Tibial nerve (tissue), 4 donors: ENCODE data around the gene RBM17. TPM values are rescaled to one million over a fixed set of nuclear protein-coding genes. Genes with fewer than 3 reads are reported as not detected.
"Not testable (repeated sequence)": the region's sequence is repeated elsewhere in the genome, so short reads cannot be mapped to it uniquely, and the experiment has no call there.

Experiments
- DNase-seq, 2 donors: peaks; one replicate each; pipeline ENCODE4 v3.0.0-alpha.2; 2019; ENCODE audit warnings: low spot score in 2 of 2
- H3K27ac ChIP-seq, 4 donors: fragments of 200-600 bp; sonication (generic) in 3 of 4; one replicate each; pipeline ENCODE4 v1.5.1; 2017 to 2019; ENCODE audit warnings: mild to moderate bottlenecking in 1 of 4
- H3K27me3 ChIP-seq, 2 donors: fragments of 200-600 bp; sonication (generic) in 1 of 2; one replicate each; pipeline versions ENCODE4 v1.5.1 to v1.6.0; 2017 to 2019
- H3K36me3 ChIP-seq, 3 donors: fragments of 200-600 bp; sonication (generic); one replicate each; pipeline ENCODE4 v1.5.1; 2018 to 2019
- H3K4me1 ChIP-seq, 4 donors: fragments of 200-600 bp; sonication (generic) in 3 of 4; one replicate each; pipeline ENCODE4 v1.5.1; 2017 to 2019
- H3K4me3 ChIP-seq, 4 donors: fragments of 200-600 bp; sonication (generic) in 3 of 4; one replicate each; pipeline ENCODE4 v1.5.1; 2017 to 2019; ENCODE audit warnings: mild to moderate bottlenecking in 1 of 4, moderate library complexity in 1 of 4
- H3K9me3 ChIP-seq, 4 donors: fragments of 200-600 bp; sonication (generic) in 3 of 4; one replicate each; pipeline ENCODE4 v1.5.1; 2017 to 2019
- CTCF ChIP-seq, 5 experiments: fragments of 200-600 bp in 3 of 5; fragments of 450-650 bp in 2 of 5; sonication (generic) in 3 of 5; IDR thresholded peaks; one replicate each; pipeline ENCODE4 v1.5.1; 2016 to 2019; ENCODE audit warnings: antibody characterized with exemption in 5 of 5, mild to moderate bottlenecking in 3 of 5, moderate library complexity in 2 of 5
- EP300 ChIP-seq, 2 donors: sonication (generic); formaldehyde crosslinking; IDR thresholded peaks; one replicate each; pipeline ENCODE4 v1.6.1; 2017; ENCODE audit warnings: antibody characterized with exemption in 2 of 2, mild to moderate bottlenecking in 1 of 2
- POLR2A ChIP-seq, 2 donors: fragments of 450-650 bp; IDR thresholded peaks; one replicate each; pipeline ENCODE4 v1.6.1; 2017; ENCODE audit warnings: antibody characterized with exemption in 2 of 2, mild to moderate bottlenecking in 2 of 2, moderate library complexity in 2 of 2
- WGBS, 2 donors: methylation state at CpG; one replicate each; pipeline ENCODE4 v1.1.5; 2018; 5-methylcytosine and 5-hydroxymethylcytosine counted together
- small RNA-seq: library from RNA; depleted of rRNA; stranded (forward); fragments of <200 nt; gene quantifications from one replicate; pipeline ENCODE3, GENCODE V24; 2016
- total RNA-seq, 4 donors: library from RNA; depleted of rRNA; stranded (reverse); fragments of >200 nt; gene quantifications; one replicate each; pipeline ENCODE4 v1.1.0, GENCODE V29; 2016

Gene RBM17
- total RNA-seq, 4 donors from 2014 or later, result 70.6 to 109 (median 94.3) TPM

- Histone ChIP-seq H3K4me3 (peak overlapping the region; percentile 61 to 87 (median 82)), H3K4me1 (peaks cover 0 to 66% (median 15%) of the 10 kb centered on the region in 4 donors), H3K27me3 (no peaks in the 10 kb centered on the region), H3K9me3 (no peaks in the 10 kb centered on the region), H3K27ac (peak overlapping the region; percentile 90 to 97 (median 94)), H3K36me3 (peaks cover 0 to 16% (median 0%) of the 10 kb centered on the region in 3 donors)
- WGBS, 2 donors, result 20 to 26% methylated on average over 16 of the region's 16 CpGs
- TF ChIP-seq CTCF (IDR thresholded peaks at IDR 0.05) (no peak), POLR2A (IDR thresholded peaks at IDR 0.05) (no peak), EP300 (IDR thresholded peaks at IDR 0.05) (no peak)
- DNase-seq, result no peak
Observed at GRCh38 chr10:6164271-6165095, 75.6 kb downstream of the RBM17 start.

DNA sequence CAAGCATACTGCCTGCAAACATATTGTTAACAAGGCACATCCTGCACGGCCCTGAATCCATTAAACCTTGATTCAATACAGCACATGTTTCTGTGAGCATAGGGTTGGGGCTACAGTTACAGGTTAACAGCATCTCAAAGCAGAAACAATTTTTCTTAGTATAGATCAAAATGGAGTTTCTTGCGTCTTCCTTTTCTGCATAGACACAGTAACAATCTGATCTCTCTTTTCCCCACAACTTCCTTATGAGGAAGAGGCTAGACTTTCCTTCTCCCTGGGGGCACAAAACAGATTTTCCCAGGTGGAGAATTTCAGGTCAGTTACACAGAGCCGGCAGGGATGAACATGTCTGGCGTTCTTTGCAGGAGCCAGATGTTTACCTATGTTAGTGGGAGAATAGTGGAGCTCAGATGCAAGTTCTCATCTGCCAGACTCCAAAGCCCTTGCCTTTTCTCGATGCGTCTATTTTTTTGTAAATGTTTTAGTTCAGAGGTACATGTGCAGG lies 76.4 kb downstream of the RBM17 start:
- no peak for DNase-seq
- Histone ChIP-seq H3K36me3 (peaks cover 0 to 16% (median 0%) of the 10 kb centered on the region in 3 donors), H3K9me3 (no peaks in the 10 kb centered on the region), H3K27me3 (no peaks in the 10 kb centered on the region), H3K4me1 (peaks cover 0 to 74% (median 15%) of the 10 kb centered on the region in 4 donors), H3K27ac (peak overlapping the region in 2 of 4 donors; percentile 90 to 97), H3K4me3 (no peak overlapping the region)
- 64 to 66% methylated on average over 6 of the region's 6 CpGs for WGBS, 2 donors
- TF ChIP-seq CTCF (IDR thresholded peaks at IDR 0.05), result no peak
- TF ChIP-seq POLR2A (IDR thresholded peaks at IDR 0.05), result no peak
- no peak for TF ChIP-seq EP300 (IDR thresholded peaks at IDR 0.05)

GRCh38 chr10:6165933-6166332 lies 77.1 kb downstream of the RBM17 start:
- not testable (repeated sequence) for DNase-seq, H3K9me3 ChIP-seq, H3K27me3 ChIP-seq, H3K4me3 ChIP-seq, H3K27ac ChIP-seq
- H3K36me3 ChIP-seq, result peaks cover 0 to 16% (median 0%) of the 10 kb centered on the region in 3 donors
- WGBS, 2 donors, result 94 to 96% methylated on average over 15 of the region's 15 CpGs
- peaks cover 0 to 81% (median 21%) of the 10 kb centered on the region in 4 donors for H3K4me1 ChIP-seq

Small RNA genes lying within 50 kb of the gene (small RNA-seq; reads per million reads assigned to genes)
- gene MIR3155A, result not detected

Other genes starting within 250 kb of the RBM17 start
- 10 to 100 TPM; 20.5 to 24.0 (median 21.2) TPM for gene ANKRD16, start 199.1 kb upstream of the RBM17 start, total RNA-seq
- 100 to 1,000 TPM in 2 of 4 donors, 10 to 100 TPM in 2; 64.0 to 109 (median 96.6) TPM for gene FBH1, start 198.8 kb upstream of the RBM17 start, total RNA-seq
- 10 to 100 TPM in 2 of 4 donors, 1 to 10 TPM in 2; 9.0 to 18.6 (median 12.6) TPM for gene IL15RA, start 111.5 kb upstream of the RBM17 start, total RNA-seq
- 1 to 10 TPM in 1 of 4 donors, under 1 TPM in 2, not detected in 1; 0.42 to 2.2 (median 0.60) TPM for gene IL2RA, start 26.7 kb upstream of the RBM17 start, total RNA-seq
- gene PFKFB3, start 113.9 kb downstream of the RBM17 start, total RNA-seq, result 100 to 1,000 TPM in 2 of 4 donors, 10 to 100 TPM in 2; 72.0 to 183 (median 98.7) TPM